Stomach (tissue), 4 donors: ENCODE results near the gene NCKAP5L.

Source experiments
- POLR2A ChIP-seq, 4 donors: fragments of 450-650 bp; IDR thresholded peaks; one replicate each; pipeline ENCODE4 v1.6.1; 2016; ENCODE audit warnings: antibody characterized with exemption in 4 of 4, control low read depth in 2 of 4, mild to moderate bottlenecking in 1 of 4, moderate library complexity in 1 of 4
- POLR2AphosphoS5 ChIP-seq, 3 donors: sonication (generic); formaldehyde crosslinking; IDR thresholded peaks; one replicate each; pipeline ENCODE4 v1.6.1; 2016; ENCODE audit warnings: antibody characterized with exemption in 3 of 3
- TF ChIP-seq, protein P1 (sequence below), 7 experiments: fragments of 450-650 bp in 4 of 7; fragments of 200-600 bp in 3 of 7; sonication (generic) in 3 of 7; IDR thresholded peaks; one replicate each; pipeline ENCODE4 v1.5.1; 2016 to 2019; ENCODE audit warnings: antibody characterized with exemption in 7 of 7, control low read depth in 2 of 7, mild to moderate bottlenecking in 1 of 7

DNA sequence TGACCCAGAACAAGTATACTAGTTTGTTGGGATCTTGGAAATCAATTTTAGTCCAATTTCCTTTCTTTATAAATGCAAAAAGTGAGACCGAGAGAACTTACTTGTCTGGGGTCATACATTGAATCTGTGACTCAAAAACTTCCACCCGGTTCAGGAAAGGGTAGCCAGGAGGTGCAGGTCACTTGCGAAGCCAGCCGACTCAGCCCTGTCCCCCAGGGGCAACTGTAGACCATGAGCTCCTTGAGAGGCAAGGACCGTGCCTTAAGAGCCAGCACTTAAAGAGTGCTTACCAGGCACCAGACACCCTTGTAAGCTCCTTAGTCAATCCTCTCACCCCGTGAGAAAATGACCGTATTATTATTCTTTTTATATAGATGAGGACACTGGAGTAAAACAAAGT lies 15.2 kb upstream of the NCKAP5L start:
- TF ChIP-seq, protein P1, sequence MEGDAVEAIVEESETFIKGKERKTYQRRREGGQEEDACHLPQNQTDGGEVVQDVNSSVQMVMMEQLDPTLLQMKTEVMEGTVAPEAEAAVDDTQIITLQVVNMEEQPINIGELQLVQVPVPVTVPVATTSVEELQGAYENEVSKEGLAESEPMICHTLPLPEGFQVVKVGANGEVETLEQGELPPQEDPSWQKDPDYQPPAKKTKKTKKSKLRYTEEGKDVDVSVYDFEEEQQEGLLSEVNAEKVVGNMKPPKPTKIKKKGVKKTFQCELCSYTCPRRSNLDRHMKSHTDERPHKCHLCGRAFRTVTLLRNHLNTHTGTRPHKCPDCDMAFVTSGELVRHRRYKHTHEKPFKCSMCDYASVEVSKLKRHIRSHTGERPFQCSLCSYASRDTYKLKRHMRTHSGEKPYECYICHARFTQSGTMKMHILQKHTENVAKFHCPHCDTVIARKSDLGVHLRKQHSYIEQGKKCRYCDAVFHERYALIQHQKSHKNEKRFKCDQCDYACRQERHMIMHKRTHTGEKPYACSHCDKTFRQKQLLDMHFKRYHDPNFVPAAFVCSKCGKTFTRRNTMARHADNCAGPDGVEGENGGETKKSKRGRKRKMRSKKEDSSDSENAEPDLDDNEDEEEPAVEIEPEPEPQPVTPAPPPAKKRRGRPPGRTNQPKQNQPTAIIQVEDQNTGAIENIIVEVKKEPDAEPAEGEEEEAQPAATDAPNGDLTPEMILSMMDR (IDR thresholded peaks at IDR 0.05), result no peak
- TF ChIP-seq POLR2AphosphoS5 (IDR thresholded peaks at IDR 0.05) (no peak), POLR2A (IDR thresholded peaks at IDR 0.05) (no peak)
